A549 (cell line): ENCODE measurements around the gene OXT. TPM values are rescaled to one million over a fixed set of nuclear protein-coding genes. Genes with fewer than 3 reads are reported as not detected.

Experiments used
- ATAC-seq, 2 experiments: fragments of 200-7000 bp in 1 of 2; fragments of >200 bp in 1 of 2; cut with Nextera tagmentation in 1 of 2; cut with Tn5 transposase in 1 of 2; 3 replicates each; pipeline versions ENCODE4 v1.8.0 to v1.9.1; 2018 to 2020; ENCODE audit warnings: mild to moderate bottlenecking in 1 of 2, moderate library complexity in 1 of 2
- CTCF ChIA-PET: fragments of 300-600 bp; sonication (Branson Sonifier 250); formaldehyde crosslinking; extraction: SDS; loops from one replicate; lab custom pipeline; 2021; ENCODE audit warnings: antibody characterized with exemption, inconsistent platforms; lab: Yijun Ruan, JAX
- POLR2A ChIA-PET: fragments of 350-600 bp; formaldehyde crosslinking; extraction: SDS; loops from one replicate; lab custom pipeline; 2021; ENCODE audit warnings: antibody characterized with exemption, inconsistent platforms; lab: Yijun Ruan, JAX
- DNase-seq, 2 experiments: peaks; one replicate each; pipeline versions ENCODE4 v3.0.0 to v3.0.0-alpha.2; 2011 to 2016; ENCODE audit warnings: low read depth in 1 of 2, low spot score in 1 of 2
- FAIRE-seq: peaks from 2 replicates; lab custom pipeline; 2011; peaks lifted over from hg19 to GRCh38; lab: Jason Lieb, UNC
- H3K27ac ChIP-seq, 2 experiments: fragments of >200 bp; sonication (Bioruptor Twin); formaldehyde crosslinking; 3 replicates each; pipeline ENCODE4 v1.5.1; 2016 to 2017
- H3K4me1 ChIP-seq: fragments of >200 bp; sonication (Bioruptor Twin); formaldehyde crosslinking; 3 replicates; pipeline ENCODE4 v1.6.1; 2016
- H3K4me2 ChIP-seq: fragments of >200 bp; sonication (Bioruptor Twin); formaldehyde crosslinking; 3 replicates; pipeline ENCODE4 v1.6.1; 2016
- H3K4me3 ChIP-seq: fragments of >200 bp; sonication (Bioruptor Twin); formaldehyde crosslinking; 3 replicates; pipeline ENCODE4 v1.5.1; 2016
- H3K9me3 ChIP-seq: fragments of >200 bp; sonication (Bioruptor Twin); formaldehyde crosslinking; 3 replicates; pipeline ENCODE4 v1.6.1; 2016
- BCL3 ChIP-seq: fragments of >200 bp; sonication (Bioruptor Twin); formaldehyde crosslinking; IDR thresholded peaks from 3 replicates; pipeline ENCODE4 v1.6.1; 2016
- CBX8 ChIP-seq: fragments of 200-600 bp; sonication (generic); IDR thresholded peaks from 2 replicates; pipeline ENCODE4 v1.6.1; 2016
- CEBPB ChIP-seq, 2 experiments: fragments of >200 bp in 1 of 2; sonication (Bioruptor Twin) in 1 of 2; formaldehyde crosslinking in 1 of 2; IDR thresholded peaks; 2 replicates each; pipeline ENCODE4 v1.6.1; 2012 to 2016
- CHD2 ChIP-seq: fragments of 150-350 bp; IDR thresholded peaks from 2 replicates; pipeline ENCODE4 v1.6.1; 2014; ENCODE audit warnings: low read length; ENCODE audit not compliant: partially characterized antibody
- EHF ChIP-seq: fragments of 250-450 bp; sonication (Bioruptor Pico); IDR thresholded peaks from 2 replicates; pipeline ENCODE4 v1.5.0; 2020; ENCODE audit warnings: mild to moderate bottlenecking
- FOSL2 ChIP-seq, 2 experiments: fragments of 450-650 bp in 1 of 2; fragments of >200 bp in 1 of 2; sonication (Bioruptor Twin) in 1 of 2; formaldehyde crosslinking; IDR thresholded peaks; 2 replicates each; pipeline versions ENCODE4 v1.5.0 to v1.6.1; 2016 to 2020; ENCODE audit warnings: mild to moderate bottlenecking in 1 of 2, moderate library complexity in 1 of 2
- FOXS1 ChIP-seq: fragments of 250-450 bp; sonication (Bioruptor Pico); IDR thresholded peaks from 2 replicates; pipeline ENCODE4 v1.5.0; 2020; ENCODE audit warnings: mild to moderate bottlenecking, moderate library complexity
- HDAC2 ChIP-seq: fragments of 200-600 bp; sonication (generic); IDR thresholded peaks from 2 replicates; pipeline ENCODE4 v1.6.1; 2016
- HES2 ChIP-seq: fragments of >200 bp; sonication (Bioruptor Twin); formaldehyde crosslinking; IDR thresholded peaks from 2 replicates; pipeline ENCODE4 v1.6.1; 2016
- KDM5A ChIP-seq: fragments of 200-600 bp; sonication (generic); IDR thresholded peaks from 2 replicates; pipeline ENCODE4 v1.6.1; 2016; ENCODE audit warnings: antibody characterized with exemption, mild to moderate bottlenecking
- MYC ChIP-seq: IDR thresholded peaks from 2 replicates; pipeline ENCODE4 v1.6.1; 2012; ENCODE audit warnings: mild to moderate bottlenecking, inconsistent platforms, low read length, improper control_type of control experiment, borderline replicate concordance
- POLR2AphosphoS2 ChIP-seq: conservative IDR thresholded peaks from 2 replicates; pipeline ENCODE4 v1.6.1; 2012; ENCODE audit warnings: low read length, improper control_type of control experiment, inconsistent platforms
- RAD21 ChIP-seq, 2 experiments: fragments of >200 bp in 1 of 2; sonication (Bioruptor Twin) in 1 of 2; formaldehyde crosslinking in 1 of 2; IDR thresholded peaks in 1 of 2; conservative IDR thresholded peaks in 1 of 2; 2 replicates in 1 of 2; 3 replicates in 1 of 2; pipeline ENCODE4 v1.6.1; 2012 to 2018; ENCODE audit warnings: inconsistent platforms in 1 of 2
- SMC3 ChIP-seq: fragments of >200 bp; sonication (Bioruptor Twin); formaldehyde crosslinking; IDR thresholded peaks from 3 replicates; pipeline ENCODE4 v1.6.1; 2018; ENCODE audit warnings: inconsistent platforms
- ZFP36 ChIP-seq: fragments of 450-650 bp; IDR thresholded peaks from 2 replicates; pipeline ENCODE4 v1.6.1; 2014; ENCODE audit warnings: borderline replicate concordance; ENCODE audit not compliant: partially characterized antibody
- ZSCAN20 ChIP-seq: fragments of 250-450 bp; sonication (Bioruptor Pico); IDR thresholded peaks from 2 replicates; pipeline ENCODE4 v1.8.0; 2022; ENCODE audit warnings: mild to moderate bottlenecking, moderate library complexity
- WGBS: methylation state at CpG from one replicate; pipeline ENCODE4 v1.1.6; 2017; ENCODE audit errors: missing lambda C conversion rate; 5-methylcytosine and 5-hydroxymethylcytosine counted together
- polyA minus RNA-seq: library from RNA; depleted of rRNA, polyadenylated mRNA; stranded (reverse); fragments of >200 nt; gene quantifications from 2 replicates; pipeline ENCODE4 v1.2.3, GENCODE V29; 2011; rRNA and poly(A)+ RNA removed
- polyA plus RNA-seq, 4 experiments: library from polyadenylated mRNA; depleted of rRNA in 3 of 4; stranded (reverse); fragments of >200 nt; fragmentation: RNase III in 1 of 4; extraction: RNeasy Plus Mini Kit Qiagen cat#74134 plus additional on column Dnase treatment in 1 of 4; gene quantifications; 2 replicates in 3 of 4; 3 replicates in 1 of 4; pipeline ENCODE4 v1.2.3, GENCODE V29; 2011 to 2017
- TF ChIP-seq, protein P1 (sequence below): fragments of 200-600 bp; sonication (generic); IDR thresholded peaks from 2 replicates; pipeline ENCODE4 v1.6.1; 2016; ENCODE audit warnings: antibody characterized with exemption, mild to moderate bottlenecking, moderate library complexity
- TF ChIP-seq, protein P2 (sequence below): IDR thresholded peaks from 2 replicates; pipeline ENCODE4 v1.6.1; 2012
- TF ChIP-seq, protein P3 (sequence below): fragments of 250-450 bp; sonication (Bioruptor Pico); IDR thresholded peaks from 2 replicates; pipeline ENCODE4 v1.5.0; 2020; ENCODE audit warnings: low read depth, mild to moderate bottlenecking, moderate library complexity

The OXT gene
- polyA plus RNA-seq (2011; rRNA removed) (not detected in 2 replicates), polyA plus RNA-seq (2017; fragmentation: RNase III; extraction: RNeasy Plus Mini Kit Qiagen cat#74134 plus additional on column Dnase treatment) (not detected in 3 replicates), polyA minus RNA-seq (not detected in 2 replicates)
- polyA plus RNA-seq (2012; cell fraction: cytosol; rRNA removed): not detected in 2 replicates
- polyA plus RNA-seq (2012; cell fraction: nucleus; rRNA removed): not detected in 2 replicates

DNA sequence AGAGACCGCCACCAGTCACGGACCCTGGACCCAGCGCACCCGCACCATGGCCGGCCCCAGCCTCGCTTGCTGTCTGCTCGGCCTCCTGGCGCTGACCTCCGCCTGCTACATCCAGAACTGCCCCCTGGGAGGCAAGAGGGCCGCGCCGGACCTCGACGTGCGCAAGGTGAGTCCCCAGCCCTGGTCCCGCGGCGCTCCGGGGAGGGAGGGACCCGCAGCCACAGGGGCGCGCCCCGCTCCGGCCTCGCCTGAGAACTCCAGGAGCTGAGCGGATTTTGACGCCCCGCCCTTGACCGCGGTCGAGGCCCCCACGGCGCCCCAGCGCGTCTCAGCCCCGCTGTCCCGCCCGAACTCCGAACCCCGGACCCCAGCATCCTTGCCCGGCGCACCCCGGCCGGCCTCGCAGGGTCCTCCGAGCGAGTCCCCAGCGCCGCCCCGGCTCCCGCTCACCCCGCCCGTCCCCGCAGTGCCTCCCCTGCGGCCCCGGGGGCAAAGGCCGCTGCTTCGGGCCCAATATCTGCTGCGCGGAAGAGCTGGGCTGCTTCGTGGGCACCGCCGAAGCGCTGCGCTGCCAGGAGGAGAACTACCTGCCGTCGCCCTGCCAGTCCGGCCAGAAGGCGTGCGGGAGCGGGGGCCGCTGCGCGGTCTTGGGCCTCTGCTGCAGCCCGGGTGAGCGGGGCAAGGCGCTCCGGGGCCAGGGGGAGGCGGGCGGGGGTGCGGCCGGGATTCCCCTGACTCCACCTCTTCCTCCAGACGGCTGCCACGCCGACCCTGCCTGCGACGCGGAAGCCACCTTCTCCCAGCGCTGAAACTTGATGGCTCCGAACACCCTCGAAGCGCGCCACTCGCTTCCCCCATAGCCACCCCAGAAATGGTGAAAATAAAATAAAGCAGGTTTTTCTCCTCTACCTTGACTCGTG, at the start of gene OXT:
TSS of gene OXT (plus strand) at position 11 of the 920 bp plus-strand sequence. CDS start at position 47, 36 bp downstream.
- peaks cover 14% of the 10 kb centered on the region for H3K4me1 ChIP-seq
- no peak within 1 kb of the TSS for H3K27ac ChIP-seq
- WGBS: 90% methylated on average over 85 of the region's 95 CpGs
- no peak within 1 kb of the TSS for H3K4me3 ChIP-seq
- POLR2A ChIA-PET: no interaction called here
- FAIRE-seq: no peak
- H3K9me3 ChIP-seq: no peaks in the 10 kb centered on the region
- no peak for ATAC-seq
- TF ChIP-seq HDAC2: no peak
- TF ChIP-seq MYC: no peak
- TF ChIP-seq FOSL2 (IDR thresholded peaks at IDR 0.05): no peak
- no peak for TF ChIP-seq FOSL2 (CRISPR knock-in tag; IDR thresholded peaks at IDR 0.05)
- no peak for TF ChIP-seq ZFP36
- TF ChIP-seq, protein P1, sequence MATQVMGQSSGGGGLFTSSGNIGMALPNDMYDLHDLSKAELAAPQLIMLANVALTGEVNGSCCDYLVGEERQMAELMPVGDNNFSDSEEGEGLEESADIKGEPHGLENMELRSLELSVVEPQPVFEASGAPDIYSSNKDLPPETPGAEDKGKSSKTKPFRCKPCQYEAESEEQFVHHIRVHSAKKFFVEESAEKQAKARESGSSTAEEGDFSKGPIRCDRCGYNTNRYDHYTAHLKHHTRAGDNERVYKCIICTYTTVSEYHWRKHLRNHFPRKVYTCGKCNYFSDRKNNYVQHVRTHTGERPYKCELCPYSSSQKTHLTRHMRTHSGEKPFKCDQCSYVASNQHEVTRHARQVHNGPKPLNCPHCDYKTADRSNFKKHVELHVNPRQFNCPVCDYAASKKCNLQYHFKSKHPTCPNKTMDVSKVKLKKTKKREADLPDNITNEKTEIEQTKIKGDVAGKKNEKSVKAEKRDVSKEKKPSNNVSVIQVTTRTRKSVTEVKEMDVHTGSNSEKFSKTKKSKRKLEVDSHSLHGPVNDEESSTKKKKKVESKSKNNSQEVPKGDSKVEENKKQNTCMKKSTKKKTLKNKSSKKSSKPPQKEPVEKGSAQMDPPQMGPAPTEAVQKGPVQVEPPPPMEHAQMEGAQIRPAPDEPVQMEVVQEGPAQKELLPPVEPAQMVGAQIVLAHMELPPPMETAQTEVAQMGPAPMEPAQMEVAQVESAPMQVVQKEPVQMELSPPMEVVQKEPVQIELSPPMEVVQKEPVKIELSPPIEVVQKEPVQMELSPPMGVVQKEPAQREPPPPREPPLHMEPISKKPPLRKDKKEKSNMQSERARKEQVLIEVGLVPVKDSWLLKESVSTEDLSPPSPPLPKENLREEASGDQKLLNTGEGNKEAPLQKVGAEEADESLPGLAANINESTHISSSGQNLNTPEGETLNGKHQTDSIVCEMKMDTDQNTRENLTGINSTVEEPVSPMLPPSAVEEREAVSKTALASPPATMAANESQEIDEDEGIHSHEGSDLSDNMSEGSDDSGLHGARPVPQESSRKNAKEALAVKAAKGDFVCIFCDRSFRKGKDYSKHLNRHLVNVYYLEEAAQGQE: no peak
- TF ChIP-seq ZSCAN20 (CRISPR knock-in tag): no peak
- TF ChIP-seq RAD21 (conservative IDR thresholded peaks at IDR 0.05 in 1 of 2, IDR thresholded peaks at IDR 0.05 in 1 of 2): no peak
- TF ChIP-seq BCL3: no peak
- TF ChIP-seq HES2: no peak
- TF ChIP-seq, protein P2, sequence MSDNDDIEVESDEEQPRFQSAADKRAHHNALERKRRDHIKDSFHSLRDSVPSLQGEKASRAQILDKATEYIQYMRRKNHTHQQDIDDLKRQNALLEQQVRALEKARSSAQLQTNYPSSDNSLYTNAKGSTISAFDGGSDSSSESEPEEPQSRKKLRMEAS: no peak
- TF ChIP-seq EHF (CRISPR knock-in tag): no peak
- no peak for TF ChIP-seq KDM5A
- TF ChIP-seq CBX8: no peak
- TF ChIP-seq FOXS1 (CRISPR knock-in tag): no peak
- TF ChIP-seq, protein P3, sequence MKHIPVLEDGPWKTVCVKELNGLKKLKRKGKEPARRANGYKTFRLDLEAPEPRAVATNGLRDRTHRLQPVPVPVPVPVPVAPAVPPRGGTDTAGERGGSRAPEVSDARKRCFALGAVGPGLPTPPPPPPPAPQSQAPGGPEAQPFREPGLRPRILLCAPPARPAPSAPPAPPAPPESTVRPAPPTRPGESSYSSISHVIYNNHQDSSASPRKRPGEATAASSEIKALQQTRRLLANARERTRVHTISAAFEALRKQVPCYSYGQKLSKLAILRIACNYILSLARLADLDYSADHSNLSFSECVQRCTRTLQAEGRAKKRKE (CRISPR knock-in tag): no peak
- TF ChIP-seq CHD2: no peak
- TF ChIP-seq SMC3: no peak
- no peak for TF ChIP-seq POLR2AphosphoS2
- TF ChIP-seq CEBPB (IDR thresholded peaks at IDR 0.05): no peak
- no peak within 1 kb of the TSS for H3K4me2 ChIP-seq
- DNase-seq: no peak
- CTCF ChIA-PET: interaction anchor here (0.6 to 6.4 kb wide), 2 partner anchors 18 to 19 kb away, joined by 4 to 45 read pairs; no protein-coding TSS in a partner anchor
